Posterior vena cava (tissue), 2 donors: ENCODE data around the gene HNRNPUL1. TPM values are rescaled to one million over a fixed set of nuclear protein-coding genes. Genes with fewer than 3 reads are reported as not detected.

Experiments
- DNase-seq: peaks from one replicate; pipeline ENCODE4 v3.0.0-alpha.2; 2020; ENCODE audit warnings: low spot score
- intact Hi-C, 2 donors: fragments of 100-400 bp; cut with DNase I; formaldehyde crosslinking; loops; one replicate each; pipeline versions ENCODE4 v1.14.1 to v1.14.2; 2022 to 2023
- total RNA-seq, 2 donors: library from RNA; stranded (reverse); fragmentation: NEBNext Ultra II Directional; extraction: Animal tissue kit (Norgen Biotek cat#: 25700); gene quantifications; one replicate each; pipeline ENCODE4 v1.2.1, GENCODE V29; 2021
- donor health status: DM: yes; HTN: yes; CAD: no.
- donor health status: DM: yes; HTN: yes; CAD: no.

Gene HNRNPUL1
- total RNA-seq, 2 donors from 2014 or later: 150 to 157 TPM

DNA sequence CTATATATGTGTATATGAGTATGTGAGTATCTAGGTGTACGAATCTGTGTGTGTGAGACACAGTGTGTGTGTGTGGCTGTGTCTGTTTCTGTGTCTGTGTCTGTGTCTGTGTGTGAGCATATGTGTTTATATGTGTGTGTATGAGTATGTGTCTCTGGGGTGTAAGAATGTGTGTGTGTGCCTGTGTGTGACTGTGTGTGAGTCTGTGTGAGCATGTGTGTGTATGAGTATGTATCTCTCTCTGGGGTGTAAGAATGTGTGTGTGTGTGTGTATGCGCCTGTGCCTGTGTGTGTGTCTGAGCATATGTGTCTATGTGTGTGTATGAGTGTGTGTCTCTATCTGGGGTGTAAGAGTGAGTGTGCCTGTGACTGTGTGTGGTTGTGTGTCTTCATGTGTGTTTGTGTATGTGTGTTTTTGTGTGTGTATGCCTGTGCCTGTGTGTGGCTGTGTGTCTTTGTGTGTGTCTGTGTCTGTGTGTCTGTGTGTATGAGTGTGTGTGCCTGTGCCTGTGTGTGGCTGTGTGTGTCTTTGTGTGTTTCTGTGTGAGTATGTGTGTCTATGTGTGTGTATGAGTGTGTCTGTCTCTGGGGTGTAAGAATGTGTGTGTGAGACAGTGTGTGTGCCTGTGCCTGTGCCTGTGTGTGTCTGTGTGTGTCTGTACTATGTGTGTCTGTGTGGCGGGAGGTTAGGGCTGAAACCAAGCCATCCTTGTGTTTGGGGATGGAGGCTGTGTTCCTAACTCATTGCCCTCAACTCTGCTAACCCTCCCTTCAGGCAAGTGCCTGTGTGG is 33.9 kb upstream of the HNRNPUL1 start:
- no peak for DNase-seq
- intact Hi-C loops: no loop called here

DNA sequence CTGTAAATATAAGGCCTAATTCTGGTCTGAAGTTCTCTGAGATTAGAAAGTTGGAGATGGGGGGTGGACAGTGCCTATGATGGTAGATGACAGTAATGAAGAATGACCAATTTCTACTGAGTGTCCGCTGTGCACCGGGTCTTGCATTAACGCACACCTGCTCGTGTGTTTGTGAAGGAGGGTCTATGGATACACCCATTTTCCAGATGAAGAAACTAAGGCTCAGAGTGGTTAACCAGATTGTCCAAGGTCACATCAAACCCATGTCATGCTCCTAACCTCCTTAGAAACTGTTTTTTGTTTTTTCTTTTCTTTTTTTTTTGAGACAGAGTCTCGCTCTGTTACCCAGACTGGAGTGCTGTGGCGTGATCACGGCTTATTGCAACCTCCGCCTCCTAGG is 31.5 kb upstream of the HNRNPUL1 start:
- intact Hi-C loops: no loop called here
- DNase-seq: no peak

DNA sequence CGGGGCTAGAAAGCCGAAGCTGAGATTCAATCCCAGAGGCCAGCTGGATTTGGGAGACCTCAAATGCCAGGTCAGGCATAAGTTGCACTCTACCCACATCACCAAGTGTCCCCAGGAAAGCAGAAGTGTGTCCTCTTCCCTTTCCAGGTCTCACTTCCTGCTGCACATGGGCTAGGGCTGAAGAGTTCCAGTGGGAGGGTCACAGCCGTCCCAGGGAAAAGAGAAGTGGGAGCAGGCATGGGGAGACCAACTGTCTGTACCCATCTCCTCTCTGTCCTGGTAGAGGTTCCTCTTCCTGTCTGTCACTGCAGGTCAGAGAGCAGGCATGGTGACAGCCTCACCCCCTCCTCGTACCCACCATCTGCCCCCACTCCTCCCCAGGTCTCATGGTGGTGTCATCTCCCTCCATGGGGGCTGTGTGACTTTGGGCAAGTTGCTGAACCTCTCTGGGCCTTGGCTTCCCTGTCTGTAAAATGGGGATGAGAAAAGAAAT is 30.4 kb upstream of the HNRNPUL1 start:
- no peak for DNase-seq
- intact Hi-C loops: no loop called here

- DNase-seq: no peak
- intact Hi-C loops: no loop called here
Observed at GRCh38 chr19:41234512-41235168, 29.5 kb upstream of the HNRNPUL1 start.

DNA sequence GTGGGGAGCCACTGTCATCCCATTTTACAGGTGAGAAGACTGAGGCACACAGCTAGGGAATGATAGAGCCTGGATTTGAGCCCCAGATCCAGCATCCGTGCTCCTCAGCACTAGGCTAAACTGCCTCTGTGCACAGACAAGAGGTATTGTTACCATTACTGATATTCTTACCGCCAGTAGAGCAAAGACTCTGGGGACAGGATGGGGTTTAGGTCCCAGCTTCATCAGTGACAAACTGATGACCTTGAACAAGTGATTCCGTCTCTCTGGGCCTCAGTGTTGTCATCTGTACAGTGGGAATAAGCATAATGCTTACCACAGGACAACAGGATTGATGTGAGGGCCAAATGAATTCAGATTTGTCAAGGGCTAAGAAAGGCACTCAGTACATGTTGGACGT is 28.7 kb upstream of the HNRNPUL1 start:
- intact Hi-C loops: no loop called here
- DNase-seq: no peak

DNA sequence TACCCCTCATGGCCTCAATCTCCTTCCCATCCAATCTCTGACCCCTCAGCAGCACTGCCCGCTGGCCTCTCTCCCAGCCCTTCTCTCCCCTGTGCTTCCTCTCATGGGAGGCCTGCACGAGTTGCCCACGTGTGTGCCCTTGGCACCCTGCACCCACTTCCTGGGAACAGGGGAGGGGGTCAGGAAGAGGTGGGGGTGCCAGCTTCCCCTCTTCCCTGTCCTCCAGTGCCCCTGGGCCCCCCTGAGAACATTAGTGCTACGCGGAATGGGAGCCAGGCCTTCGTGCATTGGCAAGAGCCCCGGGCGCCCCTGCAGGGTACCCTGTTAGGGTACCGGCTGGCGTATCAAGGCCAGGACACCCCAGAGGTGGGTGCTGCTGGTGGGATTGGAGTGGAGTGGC is 25.9 kb upstream of the HNRNPUL1 start:
- intact Hi-C loops: no loop called here

DNA sequence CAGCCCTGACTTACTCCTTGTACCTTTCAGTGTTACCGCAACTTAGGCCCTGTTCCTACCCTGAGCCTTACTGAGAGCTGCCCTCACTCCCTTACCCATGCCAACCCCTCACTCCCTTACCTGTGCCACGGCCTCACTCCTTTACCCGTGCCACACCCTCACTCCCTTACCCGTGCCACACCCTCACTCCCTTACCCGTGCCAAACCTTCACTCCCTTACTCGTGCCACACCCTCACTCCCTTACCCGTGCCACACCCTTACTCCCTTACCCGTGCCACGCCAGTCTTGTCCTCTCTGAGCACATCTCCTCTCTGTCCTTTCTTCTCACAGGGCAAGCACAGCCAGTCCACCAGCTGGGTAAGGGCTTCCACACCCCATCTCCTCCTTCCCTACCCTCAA is 24.8 kb upstream of the HNRNPUL1 start:
- intact Hi-C loops: no loop called here
- DNase-seq: no peak

More for the DNA sequence above, 25.9 kb upstream of the HNRNPUL1 start:
- no peak for DNase-seq

DNA sequence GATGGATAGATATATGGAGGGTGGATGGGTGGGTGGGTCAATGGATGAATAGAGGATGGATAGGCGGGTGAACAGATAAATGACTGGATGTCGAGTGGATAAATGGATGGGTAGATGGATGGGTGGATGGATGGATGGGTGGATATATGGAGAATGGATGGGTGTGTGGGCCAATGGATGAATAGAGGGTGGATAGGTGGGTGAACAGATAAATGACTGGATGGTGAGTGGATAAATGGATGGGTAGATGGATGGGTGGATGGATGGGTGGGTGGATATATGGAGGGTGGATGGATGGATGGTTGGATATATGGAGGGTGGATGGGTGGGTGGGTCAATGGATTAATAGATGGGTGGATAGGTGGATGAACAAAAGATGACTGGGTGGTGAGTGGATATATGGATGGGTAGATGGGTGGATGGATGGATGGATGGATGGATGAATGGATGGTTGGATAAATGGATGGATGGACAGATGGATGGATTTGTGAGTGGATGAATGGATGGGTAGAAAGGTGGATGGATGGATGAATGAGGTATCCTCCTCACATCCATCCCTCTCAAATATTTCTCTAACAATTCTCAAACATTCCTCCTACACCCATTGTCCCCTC is 24.1 kb upstream of the HNRNPUL1 start:
- intact Hi-C loops: no loop called here
- no peak for DNase-seq

GRCh38 chr19:41241859-41242258 is 22.3 kb upstream of the HNRNPUL1 start:
- intact Hi-C loops: no loop called here
- DNase-seq: no peak

GRCh38 chr19:41244117-41244516 is 20.1 kb upstream of the HNRNPUL1 start:
- no peak for DNase-seq
- intact Hi-C loops: no loop called here

DNA sequence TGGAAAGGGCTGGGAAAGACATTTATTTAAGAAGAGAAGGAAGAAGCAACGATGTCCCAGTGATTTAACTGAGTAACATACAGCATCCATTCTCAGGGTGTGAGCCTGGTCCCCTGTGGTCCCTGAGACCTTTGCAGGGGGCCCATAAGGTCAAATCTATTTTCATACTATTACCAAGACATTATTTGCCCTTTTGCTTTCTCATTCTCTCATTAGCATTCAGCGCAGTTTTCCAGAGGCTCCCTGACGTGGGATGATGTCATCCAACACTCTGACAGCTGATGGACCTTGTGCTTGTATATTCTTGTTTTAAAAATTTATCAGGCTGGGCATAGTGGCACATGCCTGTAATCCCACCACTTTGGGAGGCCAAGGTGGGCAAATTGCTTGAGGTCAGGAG is 18.3 kb upstream of the HNRNPUL1 start:
- intact Hi-C loops: no loop called here
- no peak for DNase-seq

DNA sequence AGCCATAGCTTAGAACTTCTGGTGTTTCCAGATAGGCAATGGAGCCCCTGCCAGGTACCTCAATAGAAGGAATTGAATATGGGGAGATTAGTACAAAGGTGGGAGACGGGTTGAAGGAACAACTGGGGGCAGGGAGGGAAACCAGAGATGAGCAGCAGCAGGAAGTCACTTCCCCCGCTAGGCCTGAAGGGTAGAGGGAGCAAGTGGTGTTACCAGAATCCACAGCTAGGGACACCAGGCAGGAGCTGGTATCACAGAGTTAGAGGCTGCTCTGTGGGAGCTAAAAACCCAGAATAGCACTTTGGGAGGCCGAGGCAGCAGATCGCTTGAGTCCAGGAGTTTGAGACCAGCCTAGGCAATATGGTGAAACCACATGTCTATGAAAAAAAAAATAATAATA is 15.3 kb upstream of the HNRNPUL1 start:
- intact Hi-C loops: no loop called here
- DNase-seq: no peak

DNA sequence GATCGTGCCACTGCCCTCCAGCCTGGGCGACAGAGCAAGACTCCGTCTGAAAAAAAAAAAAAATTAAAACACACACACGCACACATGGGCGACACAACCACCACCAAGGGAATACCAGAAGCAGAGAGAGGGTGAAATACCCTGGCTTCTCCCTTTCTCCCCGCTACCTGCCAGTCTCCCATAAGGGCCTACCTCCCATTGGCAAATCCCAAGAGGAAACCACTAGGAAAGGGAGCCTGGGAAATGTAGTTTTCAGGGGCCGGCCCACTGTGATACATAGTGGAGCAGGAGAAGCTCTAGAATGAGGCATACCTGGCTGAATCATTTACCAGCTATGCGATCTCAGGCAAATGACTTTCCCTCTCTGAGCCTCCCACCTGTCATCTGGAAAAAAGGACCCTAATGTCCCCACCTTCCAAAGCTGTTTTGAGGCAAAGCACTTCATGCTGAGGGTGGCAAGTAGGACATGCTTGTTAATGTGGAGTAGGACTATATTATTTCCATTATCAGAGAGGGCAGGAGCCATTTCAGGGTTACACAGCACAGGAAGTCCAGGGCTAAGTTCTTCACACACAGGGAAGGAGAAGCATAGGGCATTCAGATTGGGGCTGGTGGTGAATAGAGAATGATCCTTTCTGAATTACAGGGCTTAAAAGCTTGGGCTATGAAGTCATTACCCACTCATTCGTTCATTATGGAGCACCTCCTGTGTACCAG is 14.3 kb upstream of the HNRNPUL1 start:
- DNase-seq: no peak
- intact Hi-C loops: loop anchor here in 1 of 2 donors (5.0 kb wide), 1 partner anchor 118 kb away; no protein-coding TSS in a partner anchor

- intact Hi-C loops: loop anchor here in 1 of 2 donors (5.0 kb wide), 1 partner anchor 121 kb away; no protein-coding TSS in a partner anchor
- DNase-seq: no peak
Observed at GRCh38 chr19:41253660-41254059, 10.5 kb upstream of the HNRNPUL1 start.

DNA sequence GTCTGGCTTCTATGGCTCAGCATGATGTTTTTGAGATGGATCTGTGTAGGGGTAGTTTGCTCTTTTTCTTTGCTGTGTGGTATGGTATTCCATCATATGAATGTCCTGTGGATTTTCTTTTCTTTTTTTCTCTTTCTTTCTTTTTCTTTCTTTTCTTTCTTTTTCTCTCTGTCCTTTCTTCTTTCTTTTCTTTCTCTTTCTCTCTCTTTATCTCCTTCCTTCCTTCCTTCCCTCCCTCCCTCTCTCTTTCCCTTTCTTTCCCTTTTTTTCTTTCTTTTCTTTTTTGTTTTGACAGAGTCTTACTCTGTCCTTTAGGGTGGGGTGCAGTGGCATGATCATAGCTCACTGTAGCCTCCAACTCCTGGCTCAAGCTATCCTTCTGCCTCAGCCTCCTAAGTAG is 9.0 kb upstream of the HNRNPUL1 start:
- intact Hi-C loops: no loop called here

DNA sequence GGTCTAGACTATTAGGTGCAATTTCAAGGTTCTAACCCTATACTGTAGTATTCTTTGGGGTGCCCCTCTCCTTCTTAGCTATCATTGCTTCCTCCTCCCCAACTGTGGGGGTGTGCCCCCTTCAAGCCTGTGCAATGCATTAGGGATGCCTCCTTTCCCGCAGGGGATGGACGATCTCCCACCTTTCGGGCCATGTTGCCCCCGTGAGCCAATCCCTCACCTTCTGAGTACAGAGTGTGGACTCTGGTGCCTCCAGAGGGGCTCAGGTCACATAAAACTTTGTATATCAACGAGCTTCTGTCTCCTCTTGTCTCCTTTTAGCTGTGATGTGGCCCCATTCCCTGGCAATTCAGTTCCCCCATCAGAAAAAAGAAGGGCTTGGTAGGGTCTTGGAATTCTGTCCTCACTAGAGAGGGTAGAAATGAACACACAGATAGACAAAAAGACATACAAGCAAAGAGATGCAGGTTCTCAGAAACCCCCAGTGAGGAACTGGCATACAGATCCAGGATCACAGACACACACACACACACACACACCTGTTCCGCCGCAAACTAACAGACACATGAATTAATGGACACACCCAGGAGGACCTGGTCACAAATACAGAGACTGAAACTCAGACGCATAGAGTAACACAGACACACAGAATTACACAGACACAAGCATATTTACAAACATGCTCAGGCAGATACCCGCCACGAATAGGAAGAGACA is 2.5 kb upstream of the HNRNPUL1 start:
- intact Hi-C loops: loop anchor here (5.0 kb wide), 2 partner anchors 54 to 59 kb away; no protein-coding TSS in a partner anchor
- no peak for DNase-seq

More for the DNA sequence above, 9.0 kb upstream of the HNRNPUL1 start:
- no peak for DNase-seq

- intact Hi-C loops: loop anchor here (5.0 kb wide), 2 partner anchors 56 to 61 kb away; no protein-coding TSS in a partner anchor
Observed at GRCh38 chr19:41263042-41263849, 926 bp upstream of the HNRNPUL1 start.

More at GRCh38 chr19:41263042-41263849, 926 bp upstream of the HNRNPUL1 start:
- peak; percentile 90 for DNase-seq
